ENCODE data around the gene CD70. TPM values are rescaled to one million over a fixed set of nuclear protein-coding genes. Genes with fewer than 3 reads are reported as not detected.
"Not testable (repeated sequence)": the region's sequence is repeated elsewhere in the genome, so short reads cannot be mapped to it uniquely, and the experiment has no call there.

The CD70 gene
- total and polyA plus RNA-seq, 2 donors (not counting 3 experiments of a cell fraction or from before 2014, with no cell fraction given), result not detected

DNA sequence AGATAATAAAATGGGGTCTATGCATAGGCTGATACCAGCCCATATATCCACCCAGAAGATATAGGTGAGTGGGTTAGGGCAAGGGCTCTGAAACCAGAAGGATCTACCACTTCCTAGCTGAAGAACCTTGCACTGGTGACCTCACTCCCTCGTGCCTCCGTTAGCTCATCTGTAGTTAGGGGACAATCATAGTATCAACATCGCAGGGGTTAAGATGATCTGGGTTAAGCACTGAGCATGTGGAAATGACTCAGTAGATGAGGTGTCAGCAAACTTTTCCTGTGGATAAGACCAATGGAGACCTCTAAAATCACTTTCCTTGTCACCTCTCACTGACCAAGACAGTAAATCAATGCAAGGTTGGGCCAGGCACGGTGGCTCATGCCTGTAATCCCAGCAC lies 48.5 kb upstream of the CD70 start:
- CTCF ChIA-PET, result interaction anchor here (1.2 kb wide), 1 partner anchor 123 kb away, joined by 7 read pairs; no protein-coding TSS in a partner anchor
- no peak overlapping the region for H3K27ac ChIP-seq (ENCODE audit: insufficient read depth, low read depth, low read length)
- dilution Hi-C loops (cut with MboI; ENCODE audit: extremely low pct_ligation_motif_present, low sequenced_read_pairs) (no loop called here), intact Hi-C loops (cut with micrococcal nuclease) (no loop called here)
- BruUV-seq (replicated peaks), result no TSS peak
- TF ChIP-seq JUN (IDR thresholded peaks at IDR 0.05; ENCODE audit: borderline replicate concordance, insufficient read depth, insufficient read length, low read depth) (peak; percentile 48), FOS (IDR thresholded peaks at IDR 0.05; ENCODE audit: borderline replicate concordance, insufficient read depth, low read length) (peak; percentile 83), POLR2AphosphoS5 (IDR thresholded peaks at IDR 0.05; ENCODE audit: insufficient read depth, low read depth, low read length) (peak; percentile 26), GATA2 (IDR thresholded peaks at IDR 0.05; ENCODE audit: insufficient read depth, insufficient read length, low read depth, low read length) (peak; percentile 45), EZH2 (IDR thresholded peaks at IDR 0.05; ENCODE audit: borderline replicate concordance, low read depth, low read length, severe bottlenecking) (no peak), MYC (IDR thresholded peaks at IDR 0.05; ENCODE audit: low read depth, low read length) (no peak), POLR2A (IDR thresholded peaks at IDR 0.05; ENCODE audit: low read depth, low read length) (no peak)
- TF ChIP-seq, protein P1, sequence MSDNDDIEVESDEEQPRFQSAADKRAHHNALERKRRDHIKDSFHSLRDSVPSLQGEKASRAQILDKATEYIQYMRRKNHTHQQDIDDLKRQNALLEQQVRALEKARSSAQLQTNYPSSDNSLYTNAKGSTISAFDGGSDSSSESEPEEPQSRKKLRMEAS (IDR thresholded peaks at IDR 0.05; ENCODE audit: insufficient read depth, insufficient read length), result no peak
- TF ChIP-seq, protein P2, sequence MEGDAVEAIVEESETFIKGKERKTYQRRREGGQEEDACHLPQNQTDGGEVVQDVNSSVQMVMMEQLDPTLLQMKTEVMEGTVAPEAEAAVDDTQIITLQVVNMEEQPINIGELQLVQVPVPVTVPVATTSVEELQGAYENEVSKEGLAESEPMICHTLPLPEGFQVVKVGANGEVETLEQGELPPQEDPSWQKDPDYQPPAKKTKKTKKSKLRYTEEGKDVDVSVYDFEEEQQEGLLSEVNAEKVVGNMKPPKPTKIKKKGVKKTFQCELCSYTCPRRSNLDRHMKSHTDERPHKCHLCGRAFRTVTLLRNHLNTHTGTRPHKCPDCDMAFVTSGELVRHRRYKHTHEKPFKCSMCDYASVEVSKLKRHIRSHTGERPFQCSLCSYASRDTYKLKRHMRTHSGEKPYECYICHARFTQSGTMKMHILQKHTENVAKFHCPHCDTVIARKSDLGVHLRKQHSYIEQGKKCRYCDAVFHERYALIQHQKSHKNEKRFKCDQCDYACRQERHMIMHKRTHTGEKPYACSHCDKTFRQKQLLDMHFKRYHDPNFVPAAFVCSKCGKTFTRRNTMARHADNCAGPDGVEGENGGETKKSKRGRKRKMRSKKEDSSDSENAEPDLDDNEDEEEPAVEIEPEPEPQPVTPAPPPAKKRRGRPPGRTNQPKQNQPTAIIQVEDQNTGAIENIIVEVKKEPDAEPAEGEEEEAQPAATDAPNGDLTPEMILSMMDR (IDR thresholded peaks at IDR 0.05; ENCODE audit: extremely low read depth in 1 of 2, insufficient read depth in 1 of 2, low read depth in 1 of 2, low read length in 2 of 2), result no peak
- H3K36me3 ChIP-seq (ENCODE audit: control insufficient read depth in 2 of 2, extremely low read depth in 1 of 2, insufficient read depth in 2 of 2, low read length in 2 of 2), result no peaks in the 10 kb centered on the region
- no peak overlapping the region for H3K4me3 ChIP-seq (replicated peaks in 1 of 3; ENCODE audit: insufficient read depth in 1 of 3, low read depth in 1 of 3, low read length in 3 of 3)
- H3K27me3 ChIP-seq (ENCODE audit: control insufficient read depth in 2 of 2, insufficient read depth in 2 of 2, low read length in 2 of 2), result no peaks in the 10 kb centered on the region
- H3K9ac ChIP-seq (replicated peaks; ENCODE audit: extremely low read depth, insufficient read depth, low read length), result no peak overlapping the region
- no peaks in the 10 kb centered on the region for H3K79me2 ChIP-seq (ENCODE audit: control insufficient read depth, insufficient read depth, low read length)
- H3K4me1 ChIP-seq (ENCODE audit: control insufficient read depth, extremely low read depth, insufficient read depth, low read length), result peaks cover 5% of the 10 kb centered on the region
- H3K4me2 ChIP-seq (ENCODE audit: insufficient read depth, low read length), result no peak overlapping the region
- H4K20me1 ChIP-seq (replicated peaks; ENCODE audit: control insufficient read depth, extremely low read depth, insufficient read depth, low read length), result no peaks in the 10 kb centered on the region
- peak; percentile 35 for DNase-seq (ENCODE audit: low read depth, low spot score)
- FAIRE-seq, result no peak
- H2AFZ ChIP-seq (ENCODE audit: low read depth, low read length), result no peak overlapping the region
- H3K9me3 ChIP-seq (replicated peaks; ENCODE audit: control insufficient read depth, insufficient read depth, low read length), result no peaks in the 10 kb centered on the region
- POLR2A ChIA-PET, result no interaction called here
- no peaks in the 10 kb centered on the region for H3K9me1 ChIP-seq (replicated peaks; ENCODE audit: control insufficient read depth, extremely low read depth, insufficient read depth, low read length)

DNA sequence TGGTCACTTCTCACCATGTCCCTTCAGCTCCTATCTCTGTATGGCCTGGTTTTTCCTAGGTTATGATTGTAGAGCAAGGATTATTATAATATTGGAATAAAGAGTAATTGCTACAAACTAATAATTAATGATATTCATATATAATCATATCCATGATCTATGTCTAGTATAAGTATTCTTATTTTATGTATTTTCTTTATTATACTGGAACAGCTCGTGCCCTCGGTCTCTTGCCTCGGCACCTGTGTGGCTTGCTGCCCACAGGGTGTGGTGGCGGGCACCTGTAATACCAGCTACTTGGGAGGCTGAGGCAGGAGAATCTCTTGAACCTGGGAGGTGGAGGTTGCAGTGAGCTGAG lies 42.5 kb upstream of the CD70 start:
- dilution Hi-C loops (cut with MboI; ENCODE audit: extremely low pct_ligation_motif_present, low sequenced_read_pairs); H3K27me3 ChIP-seq (ENCODE audit: control insufficient read depth in 2 of 2, insufficient read depth in 2 of 2, low read length in 2 of 2); H3K4me2 ChIP-seq (ENCODE audit: insufficient read depth, low read length); H3K4me1 ChIP-seq (ENCODE audit: control insufficient read depth, extremely low read depth, insufficient read depth, low read length); H3K79me2 ChIP-seq (ENCODE audit: control insufficient read depth, insufficient read depth, low read length); H3K9me3 ChIP-seq (replicated peaks; ENCODE audit: control insufficient read depth, insufficient read depth, low read length); H3K27ac ChIP-seq (ENCODE audit: insufficient read depth, low read depth, low read length); H3K36me3 ChIP-seq (ENCODE audit: control insufficient read depth in 2 of 2, extremely low read depth in 1 of 2, insufficient read depth in 2 of 2, low read length in 2 of 2); H4K20me1 ChIP-seq (replicated peaks; ENCODE audit: control insufficient read depth, extremely low read depth, insufficient read depth, low read length); H3K9me1 ChIP-seq (replicated peaks; ENCODE audit: control insufficient read depth, extremely low read depth, insufficient read depth, low read length); H3K4me3 ChIP-seq (replicated peaks in 1 of 3; ENCODE audit: insufficient read depth in 1 of 3, low read depth in 1 of 3, low read length in 3 of 3); FAIRE-seq; H3K9ac ChIP-seq (replicated peaks; ENCODE audit: extremely low read depth, insufficient read depth, low read length); H2AFZ ChIP-seq (ENCODE audit: low read depth, low read length); BruUV-seq (replicated peaks); DNase-seq (ENCODE audit: low read depth, low spot score): not testable (repeated sequence)
- intact Hi-C loops (cut with micrococcal nuclease), result loop anchor here (1.0 to 5.0 kb wide), 2 partner anchors 116 to 466 kb away; no protein-coding TSS in a partner anchor
- CTCF ChIA-PET, result interaction anchor here (0.6 to 4.9 kb wide), 17 partner anchors 9 to 507 kb away, joined by 3 to 100 read pairs (median 4); partner anchors contain the start of gene DENND1C
- POLR2A ChIA-PET, result interaction anchor here (1.3 kb wide), 1 partner anchor 117 kb away, joined by 5 read pairs; no protein-coding TSS in a partner anchor
